SK-N-SH (cell line): ENCODE data around the gene TRIP11. TPM values are rescaled to one million over a fixed set of nuclear protein-coding genes. Genes with fewer than 3 reads are reported as not detected.

Source experiments
- CTCF ChIA-PET: fragments of 300-600, 350-600 bp; formaldehyde crosslinking; extraction: SDS; loops from one replicate; lab custom pipeline; 2021; lab: Yijun Ruan, JAX
- POLR2A ChIA-PET: fragments of 350-600 bp; sonication (Branson Sonifier 250); formaldehyde crosslinking; extraction: SDS; loops from one replicate; lab custom pipeline; 2020; ENCODE audit warnings: antibody characterized with exemption, inconsistent platforms; lab: Yijun Ruan, JAX
- DNase-seq: peaks from one replicate; pipeline ENCODE4 v3.0.0; 2012
- H2AFZ ChIP-seq: fragments of 200-600 bp; sonication (generic); 2 replicates; pipeline ENCODE4 v1.8.1; 2016; ENCODE audit warnings: antibody characterized with exemption, mild to moderate bottlenecking, low read depth
- H3F3A ChIP-seq: fragments of 200-600 bp; sonication (generic); replicated peaks from 2 replicates; pipeline ENCODE3; 2016; ENCODE audit warnings: antibody characterized with exemption, mild to moderate bottlenecking; ENCODE audit not compliant: insufficient read depth
- H3K27ac ChIP-seq, 2 experiments: fragments of 200-500 bp in 1 of 2; fragments of 200-600 bp in 1 of 2; sonication (Bioruptor generic) in 1 of 2; sonication (generic), shearing (Covaris generic) in 1 of 2; 2 replicates each; pipeline versions ENCODE4 v1.5.1 to v1.6.1; 2014 to 2016; ENCODE audit warnings: low read depth in 2 of 2, inconsistent platforms in 1 of 2, low read length in 1 of 2, mild to moderate bottlenecking in 1 of 2, mixed read lengths in 1 of 2
- H3K27me3 ChIP-seq: fragments of 200-600 bp; sonication (generic), shearing (Covaris generic); 2 replicates; pipeline ENCODE4 v1.6.1; 2016; ENCODE audit warnings: mixed run types; ENCODE audit not compliant: insufficient read depth
- H3K36me3 ChIP-seq, 2 experiments: fragments of 200-500 bp in 1 of 2; fragments of 200-600 bp in 1 of 2; sonication (Bioruptor generic) in 1 of 2; sonication (generic) in 1 of 2; replicated peaks in 1 of 2; 2 replicates each; pipeline versions ENCODE3 to v1.5.1; 2014 to 2016; ENCODE audit warnings: low read length in 1 of 2, mild to moderate bottlenecking in 1 of 2; ENCODE audit not compliant: insufficient read depth in 2 of 2, control insufficient read depth in 1 of 2
- H3K4me1 ChIP-seq, 2 experiments: fragments of 200-500 bp in 1 of 2; fragments of 200-600 bp in 1 of 2; sonication (Bioruptor generic) in 1 of 2; sonication (generic), shearing (Covaris generic) in 1 of 2; 2 replicates each; pipeline versions ENCODE4 v1.5.1 to v1.6.1; 2014 to 2016; ENCODE audit warnings: low read depth in 1 of 2, low read length in 1 of 2, mixed run types in 1 of 2; ENCODE audit not compliant: insufficient read depth in 2 of 2, control insufficient read depth in 1 of 2
- H3K4me2 ChIP-seq: fragments of 200-600 bp; sonication (generic), shearing (Covaris generic); 2 replicates; pipeline ENCODE4 v1.6.1; 2017; ENCODE audit warnings: mixed run types
- H3K4me3 ChIP-seq, 2 experiments: fragments of 200-500 bp in 1 of 2; fragments of 200-600 bp in 1 of 2; sonication (Bioruptor generic) in 1 of 2; sonication (generic), shearing (Covaris generic) in 1 of 2; 2 replicates each; pipeline versions ENCODE4 v1.5.1 to v1.8.1; 2014 to 2016; ENCODE audit warnings: low read depth in 2 of 2, inconsistent platforms in 1 of 2, low read length in 1 of 2, mild to moderate bottlenecking in 1 of 2, mixed read lengths in 1 of 2, moderate library complexity in 1 of 2
- H3K79me2 ChIP-seq: fragments of 200-600 bp; sonication (generic); 2 replicates; pipeline ENCODE4 v1.8.1; 2017; ENCODE audit warnings: mild to moderate bottlenecking; ENCODE audit not compliant: insufficient read depth
- H3K9ac ChIP-seq: fragments of 200-600 bp; sonication (generic); 2 replicates; pipeline ENCODE4 v1.6.1; 2017; ENCODE audit warnings: mixed run types
- H3K9me2 ChIP-seq: fragments of 200-600 bp; sonication (generic); 2 replicates; pipeline ENCODE4 v1.6.1; 2017; ENCODE audit warnings: mixed run types
- H3K9me3 ChIP-seq: fragments of 200-600 bp; sonication (generic); 2 replicates; pipeline ENCODE4 v1.6.1; 2017; ENCODE audit warnings: mixed run types, mild to moderate bottlenecking, moderate library complexity
- H4K20me1 ChIP-seq: fragments of 200-600 bp; sonication (generic); 2 replicates; pipeline ENCODE4 v1.6.1; 2017; ENCODE audit warnings: mild to moderate bottlenecking, mixed run types; ENCODE audit not compliant: insufficient read depth
- EP300 ChIP-seq, 2 experiments: IDR thresholded peaks; 2 replicates each; pipeline versions ENCODE4 v1.4.0 to v1.6.1; 2012; ENCODE audit warnings: borderline replicate concordance in 1 of 2, low read depth in 1 of 2, low read length in 1 of 2
- EZH2phosphoT487 ChIP-seq: fragments of 200-600 bp; sonication (generic); IDR thresholded peaks from 2 replicates; pipeline ENCODE4 v1.6.1; 2017; ENCODE audit warnings: low read depth, mixed run types, mild to moderate bottlenecking, antibody characterized with exemption, moderate library complexity, borderline replicate concordance
- FOXJ3 ChIP-seq: sonication (generic); formaldehyde crosslinking; IDR thresholded peaks from 2 replicates; pipeline ENCODE4 v1.5.1; 2020; ENCODE audit warnings: mild to moderate bottlenecking, missing genetic modification reagents
- FOXM1 ChIP-seq: IDR thresholded peaks from 2 replicates; pipeline ENCODE4 v1.4.0; 2012; ENCODE audit warnings: low read depth, mild to moderate bottlenecking
- GATA2 ChIP-seq: sonication (generic); formaldehyde crosslinking; IDR thresholded peaks from 2 replicates; pipeline ENCODE4 v1.5.0; 2020; ENCODE audit warnings: mild to moderate bottlenecking, missing genetic modification reagents
- JUND ChIP-seq: IDR thresholded peaks from 2 replicates; pipeline ENCODE4 v1.4.0; 2012
- MEF2A ChIP-seq: IDR thresholded peaks from 2 replicates; pipeline ENCODE4 v1.4.0; 2012; ENCODE audit warnings: low read depth, borderline replicate concordance
- NRF1 ChIP-seq: IDR thresholded peaks from 2 replicates; pipeline ENCODE4 v1.6.1; 2012; ENCODE audit warnings: low read depth, mild to moderate bottlenecking, low read length
- RCOR1 ChIP-seq: fragments of 150-350 bp; IDR thresholded peaks from 2 replicates; pipeline ENCODE4 v1.6.1; 2017; ENCODE audit warnings: antibody characterized with exemption, low read length
- RFX5 ChIP-seq: IDR thresholded peaks from 2 replicates; pipeline ENCODE4 v1.6.1; 2012; ENCODE audit warnings: mild to moderate bottlenecking, improper control_type of control experiment, low read length
- RXRA ChIP-seq: IDR thresholded peaks from 2 replicates; pipeline ENCODE4 v1.4.0; 2012; ENCODE audit warnings: low read depth, mild to moderate bottlenecking, borderline replicate concordance
- SIN3A ChIP-seq: IDR thresholded peaks from 2 replicates; pipeline ENCODE4 v1.6.1; 2012; ENCODE audit warnings: low read depth, mild to moderate bottlenecking, low read length, moderate library complexity, borderline replicate concordance
- SMC3 ChIP-seq: IDR thresholded peaks from 2 replicates; pipeline ENCODE4 v1.6.1; 2012; ENCODE audit warnings: low read depth, low read length, improper control_type of control experiment
- TAF1 ChIP-seq: IDR thresholded peaks from 2 replicates; pipeline ENCODE4 v1.6.1; 2012; ENCODE audit warnings: low read depth, mild to moderate bottlenecking, low read length, moderate library complexity, borderline replicate concordance
- TCF12 ChIP-seq: IDR thresholded peaks from 2 replicates; pipeline ENCODE4 v1.4.0; 2012
- TEAD4 ChIP-seq: IDR thresholded peaks from 2 replicates; pipeline ENCODE4 v1.4.0; 2012; ENCODE audit warnings: mild to moderate bottlenecking, borderline replicate concordance; ENCODE audit not compliant: insufficient read depth
- YY1 ChIP-seq: IDR thresholded peaks from 2 replicates; pipeline ENCODE4 v1.4.0; 2012; ENCODE audit warnings: low read depth, mild to moderate bottlenecking
- WGBS: methylation state at CpG from one replicate; pipeline ENCODE4 v1.1.6; 2017; ENCODE audit warnings: low lambda C conversion rate; 5-methylcytosine and 5-hydroxymethylcytosine counted together
- polyA plus RNA-seq, 3 experiments: library from polyadenylated mRNA; depleted of rRNA; stranded (reverse); fragments of >200 nt; gene quantifications; 2 replicates each; pipeline ENCODE4 v1.2.3, GENCODE V29; 2012
- TF ChIP-seq, protein P1 (sequence below): IDR thresholded peaks from 2 replicates; pipeline ENCODE4 v1.4.0; 2012; ENCODE audit warnings: low read depth, borderline replicate concordance
- TF ChIP-seq, protein P2 (sequence below): fragments of 150-350 bp; IDR thresholded peaks from 2 replicates; pipeline ENCODE4 v1.6.1; 2017; ENCODE audit warnings: antibody characterized with exemption, low read length, low read depth, borderline replicate concordance
- TF ChIP-seq, protein P3 (sequence below): IDR thresholded peaks from 2 replicates; pipeline ENCODE4; 2012
- TF ChIP-seq, protein P4 (sequence below): fragments of 200-600 bp; sonication (generic); IDR thresholded peaks from 2 replicates; pipeline ENCODE4 v1.6.1; 2017; ENCODE audit warnings: antibody characterized with exemption, mild to moderate bottlenecking, moderate library complexity
- TF ChIP-seq, protein P5 (sequence below): fragments of 150-350 bp; IDR thresholded peaks from 2 replicates; pipeline ENCODE4 v1.6.1; 2016; ENCODE audit warnings: mild to moderate bottlenecking, low read depth, low read length

The TRIP11 gene
- polyA plus RNA-seq, 1 of the 3 experiments (the other 2 are of a cell fraction) = 4.6 TPM

DNA sequence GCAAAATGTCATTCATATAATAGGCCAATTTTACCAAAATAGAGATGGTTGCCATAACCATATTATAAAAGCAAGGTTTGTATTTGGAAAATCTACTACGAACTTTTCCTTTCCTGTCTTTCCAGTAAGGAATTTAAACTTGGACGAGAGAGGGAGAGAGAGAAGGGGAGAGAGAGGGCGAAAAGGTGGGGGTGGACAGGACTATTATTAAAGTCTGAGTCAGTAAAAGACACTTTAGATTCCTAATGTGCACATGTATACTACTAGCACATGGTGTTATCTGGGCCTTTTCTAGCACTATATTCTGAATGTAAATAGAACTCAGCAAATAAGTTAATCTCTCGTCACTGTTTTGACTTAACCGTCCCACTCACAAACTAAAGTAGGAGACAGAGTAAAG lies 62.0 kb downstream of the TRIP11 start:
- ChIA-PET POLR2A (no interaction called here), CTCF (no interaction called here)
- no peak overlapping the region for H2AFZ ChIP-seq
- no peak overlapping the region; a peak in 1 of 4 replicates for H3K27ac ChIP-seq
- H3K4me2 ChIP-seq = no peak overlapping the region
- no peak overlapping the region for H3K9ac ChIP-seq
- H3K4me1 ChIP-seq = peaks cover 0 to 5% of the 10 kb centered on the region in 2 experiments; a peak in 2 of 4 replicates
- no peak for TF ChIP-seq TCF12
- no peak for TF ChIP-seq YY1
- TF ChIP-seq RFX5 = no peak
- TF ChIP-seq, protein P1, sequence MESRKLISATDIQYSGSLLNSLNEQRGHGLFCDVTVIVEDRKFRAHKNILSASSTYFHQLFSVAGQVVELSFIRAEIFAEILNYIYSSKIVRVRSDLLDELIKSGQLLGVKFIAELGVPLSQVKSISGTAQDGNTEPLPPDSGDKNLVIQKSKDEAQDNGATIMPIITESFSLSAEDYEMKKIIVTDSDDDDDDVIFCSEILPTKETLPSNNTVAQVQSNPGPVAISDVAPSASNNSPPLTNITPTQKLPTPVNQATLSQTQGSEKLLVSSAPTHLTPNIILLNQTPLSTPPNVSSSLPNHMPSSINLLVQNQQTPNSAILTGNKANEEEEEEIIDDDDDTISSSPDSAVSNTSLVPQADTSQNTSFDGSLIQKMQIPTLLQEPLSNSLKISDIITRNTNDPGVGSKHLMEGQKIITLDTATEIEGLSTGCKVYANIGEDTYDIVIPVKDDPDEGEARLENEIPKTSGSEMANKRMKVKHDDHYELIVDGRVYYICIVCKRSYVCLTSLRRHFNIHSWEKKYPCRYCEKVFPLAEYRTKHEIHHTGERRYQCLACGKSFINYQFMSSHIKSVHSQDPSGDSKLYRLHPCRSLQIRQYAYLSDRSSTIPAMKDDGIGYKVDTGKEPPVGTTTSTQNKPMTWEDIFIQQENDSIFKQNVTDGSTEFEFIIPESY = no peak
- no peak for TF ChIP-seq FOXJ3
- H3K9me2 ChIP-seq = no peaks in the 10 kb centered on the region
- 89% methylated on average over 5 of the region's 5 CpGs for WGBS
- peaks cover 31% of the 10 kb centered on the region; the same call in 1 of the 2 replicates for H3K79me2 ChIP-seq
- no peak overlapping the region for H3K4me3 ChIP-seq
- H3K9me3 ChIP-seq = no peaks in the 10 kb centered on the region
- no peaks in the 10 kb centered on the region for H4K20me1 ChIP-seq
- peaks cover 20 to 59% of the 10 kb centered on the region in 2 experiments for H3K36me3 ChIP-seq
- DNase-seq = no peak
- peaks cover 8% of the 10 kb centered on the region for H3F3A ChIP-seq
- H3K27me3 ChIP-seq = no peaks in the 10 kb centered on the region

DNA sequence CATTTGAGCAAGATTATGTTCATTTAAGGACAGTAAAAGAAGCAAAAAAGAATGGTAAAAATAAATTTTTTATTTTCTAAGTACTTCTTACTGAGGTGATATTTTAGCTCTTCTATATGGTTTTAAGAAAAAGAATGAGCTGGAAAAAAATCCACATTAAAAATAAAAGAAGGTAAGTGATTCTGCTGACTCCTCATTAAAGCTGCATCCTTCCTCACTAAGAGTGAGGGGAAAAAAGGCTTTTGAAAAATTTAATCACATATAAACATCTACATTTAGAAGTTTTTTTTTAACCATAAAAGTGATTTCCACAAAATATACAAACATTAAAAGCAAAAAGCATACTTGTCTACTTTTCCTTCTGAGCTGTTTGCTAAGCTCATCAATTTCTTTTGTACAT lies 64.1 kb downstream of the TRIP11 start:
- Histone ChIP-seq H2AFZ (no peak overlapping the region), H3K36me3 (peaks cover 37 to 64% of the 10 kb centered on the region in 2 experiments), H3K27ac (no peak overlapping the region), H3K4me2 (no peak overlapping the region), H3K9ac (no peak overlapping the region), H3K9me2 (no peaks in the 10 kb centered on the region), H3F3A (peaks cover 9% of the 10 kb centered on the region)
- CTCF ChIA-PET = interaction anchor here (0.7 to 1.0 kb wide), 4 partner anchors 14 to 148 kb away, joined by 3 to 4 read pairs (median 4); no protein-coding TSS in a partner anchor
- no peak for DNase-seq
- no peak for TF ChIP-seq JUND
- TF ChIP-seq, protein P2, sequence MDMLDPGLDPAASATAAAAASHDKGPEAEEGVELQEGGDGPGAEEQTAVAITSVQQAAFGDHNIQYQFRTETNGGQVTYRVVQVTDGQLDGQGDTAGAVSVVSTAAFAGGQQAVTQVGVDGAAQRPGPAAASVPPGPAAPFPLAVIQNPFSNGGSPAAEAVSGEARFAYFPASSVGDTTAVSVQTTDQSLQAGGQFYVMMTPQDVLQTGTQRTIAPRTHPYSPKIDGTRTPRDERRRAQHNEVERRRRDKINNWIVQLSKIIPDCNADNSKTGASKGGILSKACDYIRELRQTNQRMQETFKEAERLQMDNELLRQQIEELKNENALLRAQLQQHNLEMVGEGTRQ = no peak
- TF ChIP-seq FOXJ3 = no peak
- no peak for TF ChIP-seq TEAD4
- no peak for TF ChIP-seq FOXM1
- TF ChIP-seq RXRA = no peak
- no peak for TF ChIP-seq YY1
- no peak for TF ChIP-seq SIN3A
- no peak for TF ChIP-seq SMC3
- TF ChIP-seq, protein P3, sequence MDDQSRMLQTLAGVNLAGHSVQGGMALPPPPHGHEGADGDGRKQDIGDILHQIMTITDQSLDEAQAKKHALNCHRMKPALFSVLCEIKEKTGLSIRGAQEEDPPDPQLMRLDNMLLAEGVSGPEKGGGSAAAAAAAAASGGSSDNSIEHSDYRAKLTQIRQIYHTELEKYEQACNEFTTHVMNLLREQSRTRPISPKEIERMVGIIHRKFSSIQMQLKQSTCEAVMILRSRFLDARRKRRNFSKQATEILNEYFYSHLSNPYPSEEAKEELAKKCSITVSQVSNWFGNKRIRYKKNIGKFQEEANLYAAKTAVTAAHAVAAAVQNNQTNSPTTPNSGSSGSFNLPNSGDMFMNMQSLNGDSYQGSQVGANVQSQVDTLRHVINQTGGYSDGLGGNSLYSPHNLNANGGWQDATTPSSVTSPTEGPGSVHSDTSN = no peak
- no peak for TF ChIP-seq RCOR1
- no peak for TF ChIP-seq EP300 (IDR thresholded peaks at IDR 0.05; ENCODE audit: borderline replicate concordance in 1 of 2, low read depth in 1 of 2, low read length in 1 of 2)
- no peak for TF ChIP-seq GATA2
- no peak for TF ChIP-seq NRF1
- no peak for TF ChIP-seq EZH2phosphoT487
- no peak for TF ChIP-seq TAF1
- TF ChIP-seq MEF2A = no peak
- TF ChIP-seq, protein P4, sequence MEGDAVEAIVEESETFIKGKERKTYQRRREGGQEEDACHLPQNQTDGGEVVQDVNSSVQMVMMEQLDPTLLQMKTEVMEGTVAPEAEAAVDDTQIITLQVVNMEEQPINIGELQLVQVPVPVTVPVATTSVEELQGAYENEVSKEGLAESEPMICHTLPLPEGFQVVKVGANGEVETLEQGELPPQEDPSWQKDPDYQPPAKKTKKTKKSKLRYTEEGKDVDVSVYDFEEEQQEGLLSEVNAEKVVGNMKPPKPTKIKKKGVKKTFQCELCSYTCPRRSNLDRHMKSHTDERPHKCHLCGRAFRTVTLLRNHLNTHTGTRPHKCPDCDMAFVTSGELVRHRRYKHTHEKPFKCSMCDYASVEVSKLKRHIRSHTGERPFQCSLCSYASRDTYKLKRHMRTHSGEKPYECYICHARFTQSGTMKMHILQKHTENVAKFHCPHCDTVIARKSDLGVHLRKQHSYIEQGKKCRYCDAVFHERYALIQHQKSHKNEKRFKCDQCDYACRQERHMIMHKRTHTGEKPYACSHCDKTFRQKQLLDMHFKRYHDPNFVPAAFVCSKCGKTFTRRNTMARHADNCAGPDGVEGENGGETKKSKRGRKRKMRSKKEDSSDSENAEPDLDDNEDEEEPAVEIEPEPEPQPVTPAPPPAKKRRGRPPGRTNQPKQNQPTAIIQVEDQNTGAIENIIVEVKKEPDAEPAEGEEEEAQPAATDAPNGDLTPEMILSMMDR = no peak
- no peak for TF ChIP-seq RFX5
- TF ChIP-seq, protein P5, sequence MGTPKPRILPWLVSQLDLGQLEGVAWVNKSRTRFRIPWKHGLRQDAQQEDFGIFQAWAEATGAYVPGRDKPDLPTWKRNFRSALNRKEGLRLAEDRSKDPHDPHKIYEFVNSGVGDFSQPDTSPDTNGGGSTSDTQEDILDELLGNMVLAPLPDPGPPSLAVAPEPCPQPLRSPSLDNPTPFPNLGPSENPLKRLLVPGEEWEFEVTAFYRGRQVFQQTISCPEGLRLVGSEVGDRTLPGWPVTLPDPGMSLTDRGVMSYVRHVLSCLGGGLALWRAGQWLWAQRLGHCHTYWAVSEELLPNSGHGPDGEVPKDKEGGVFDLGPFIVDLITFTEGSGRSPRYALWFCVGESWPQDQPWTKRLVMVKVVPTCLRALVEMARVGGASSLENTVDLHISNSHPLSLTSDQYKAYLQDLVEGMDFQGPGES = no peak
- TF ChIP-seq, all 33 proteins: peak for 0
- Histone ChIP-seq H3K4me3 (no peak overlapping the region), H4K20me1 (no peaks in the 10 kb centered on the region), H3K27me3 (no peaks in the 10 kb centered on the region), H3K4me1 (peaks cover 0 to 5% of the 10 kb centered on the region in 2 experiments; a peak in 1 of 4 replicates), H3K79me2 (peaks cover 12% of the 10 kb centered on the region; the same call in 1 of the 2 replicates), H3K9me3 (no peaks in the 10 kb centered on the region)
- POLR2A ChIA-PET = no interaction called here
